Measurements from ENCODE around the gene SPECC1. TPM values are rescaled to one million over a fixed set of nuclear protein-coding genes. Genes with fewer than 3 reads are reported as not detected.

The SPECC1 gene
- polyA plus RNA-seq, 1 of the 3 experiments (the other 2 are of a cell fraction), result 11.2 TPM

DNA sequence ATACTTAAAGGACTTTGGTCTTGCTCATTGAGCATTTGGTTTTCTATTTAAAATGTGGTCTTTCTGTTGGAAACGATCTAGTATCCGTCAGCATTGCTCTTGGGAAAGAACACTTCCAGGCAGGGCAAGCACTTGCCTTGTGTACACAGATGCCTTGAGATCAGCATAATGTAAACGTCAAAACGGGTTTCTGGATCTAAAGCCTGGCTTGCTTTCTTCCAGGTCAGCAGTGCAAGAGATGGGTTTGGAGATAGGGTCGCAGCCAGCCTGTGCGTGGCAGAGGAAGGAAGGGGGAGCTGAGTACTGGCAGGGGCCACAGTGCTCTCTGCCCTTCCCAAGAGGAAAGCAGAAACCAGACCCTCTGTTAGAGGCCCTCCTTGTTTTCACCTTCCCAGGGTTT lies 282.7 kb downstream of the SPECC1 start:
- CTCF ChIA-PET, result interaction anchor here (1.2 to 2.3 kb wide), 2 partner anchors 65 to 170 kb away, joined by 5 to 6 read pairs; no protein-coding TSS in a partner anchor
- DNase-seq, result peak; percentile 44
- Histone ChIP-seq H2AFZ (ENCODE audit: low read depth) (no peak overlapping the region), H3K27ac (ENCODE audit: low read depth in 2 of 2, low read length in 1 of 2) (no peak overlapping the region; a peak in 1 of 4 replicates), H3K36me3 (replicated peaks in 1 of 2; ENCODE audit: control insufficient read depth in 1 of 2, insufficient read depth in 2 of 2, low read length in 1 of 2) (no peaks in the 10 kb centered on the region), H3K4me3 (ENCODE audit: low read depth in 2 of 2, low read length in 1 of 2) (no peak overlapping the region), H3F3A (replicated peaks; ENCODE audit: insufficient read depth) (no peaks in the 10 kb centered on the region), H3K9me2 (no peaks in the 10 kb centered on the region), H3K27me3 (ENCODE audit: insufficient read depth) (no peaks in the 10 kb centered on the region), H4K20me1 (ENCODE audit: insufficient read depth) (no peaks in the 10 kb centered on the region), H3K79me2 (ENCODE audit: insufficient read depth) (no peaks in the 10 kb centered on the region), H3K4me2 (no peak overlapping the region), H3K9ac (no peak overlapping the region), H3K4me1 (ENCODE audit: control insufficient read depth in 1 of 2, insufficient read depth in 2 of 2, low read depth in 1 of 2, low read length in 1 of 2) (peaks cover 0 to 3% of the 10 kb centered on the region in 2 experiments; a peak in 1 of 4 replicates), H3K9me3 (no peaks in the 10 kb centered on the region)
- TF ChIP-seq GABPA (IDR thresholded peaks at IDR 0.05; ENCODE audit: low read depth) (no peak), NFIC (IDR thresholded peaks at IDR 0.05; ENCODE audit: borderline replicate concordance) (no peak), YY1 (IDR thresholded peaks at IDR 0.05; ENCODE audit: low read depth) (no peak), PBX3 (IDR thresholded peaks at IDR 0.05) (no peak), RCOR1 (IDR thresholded peaks at IDR 0.05; ENCODE audit: low read length) (no peak), GATA2 (CRISPR knock-in tag; IDR thresholded peaks at IDR 0.05) (peak; percentile 58; the same call in 1 of the 2 replicates), USF2 (IDR thresholded peaks at IDR 0.05; ENCODE audit: borderline replicate concordance, low read depth, low read length) (no peak)
- POLR2A ChIA-PET, result no interaction called here
- 36% methylated on average over 6 of the region's 6 CpGs for WGBS (ENCODE audit: low lambda C conversion rate)

- POLR2A ChIA-PET, result no interaction called here
- Histone ChIP-seq H3K27me3 (ENCODE audit: insufficient read depth) (no peaks in the 10 kb centered on the region), H3K27ac (ENCODE audit: low read depth in 2 of 2, low read length in 1 of 2) (no peak overlapping the region), H3K36me3 (replicated peaks in 1 of 2; ENCODE audit: control insufficient read depth in 1 of 2, insufficient read depth in 2 of 2, low read length in 1 of 2) (no peaks in the 10 kb centered on the region), H3K79me2 (ENCODE audit: insufficient read depth) (no peaks in the 10 kb centered on the region), H3K4me3 (ENCODE audit: low read depth in 2 of 2, low read length in 1 of 2) (no peak overlapping the region), H3K4me1 (ENCODE audit: control insufficient read depth in 1 of 2, insufficient read depth in 2 of 2, low read depth in 1 of 2, low read length in 1 of 2) (peaks cover 0 to 3% of the 10 kb centered on the region in 2 experiments; a peak in 1 of 4 replicates), H3K4me2 (no peak overlapping the region), H3K9me3 (no peaks in the 10 kb centered on the region), H4K20me1 (ENCODE audit: insufficient read depth) (no peaks in the 10 kb centered on the region), H2AFZ (ENCODE audit: low read depth) (no peak overlapping the region), H3K9ac (no peak overlapping the region), H3F3A (replicated peaks; ENCODE audit: insufficient read depth) (no peaks in the 10 kb centered on the region), H3K9me2 (no peaks in the 10 kb centered on the region)
- TF ChIP-seq EP300 (IDR thresholded peaks at IDR 0.05; ENCODE audit: borderline replicate concordance in 1 of 2, low read depth in 1 of 2, low read length in 1 of 2), result no peak
- TF ChIP-seq RFX5 (IDR thresholded peaks at IDR 0.05; ENCODE audit: low read length), result no peak
- TF ChIP-seq, protein P1, sequence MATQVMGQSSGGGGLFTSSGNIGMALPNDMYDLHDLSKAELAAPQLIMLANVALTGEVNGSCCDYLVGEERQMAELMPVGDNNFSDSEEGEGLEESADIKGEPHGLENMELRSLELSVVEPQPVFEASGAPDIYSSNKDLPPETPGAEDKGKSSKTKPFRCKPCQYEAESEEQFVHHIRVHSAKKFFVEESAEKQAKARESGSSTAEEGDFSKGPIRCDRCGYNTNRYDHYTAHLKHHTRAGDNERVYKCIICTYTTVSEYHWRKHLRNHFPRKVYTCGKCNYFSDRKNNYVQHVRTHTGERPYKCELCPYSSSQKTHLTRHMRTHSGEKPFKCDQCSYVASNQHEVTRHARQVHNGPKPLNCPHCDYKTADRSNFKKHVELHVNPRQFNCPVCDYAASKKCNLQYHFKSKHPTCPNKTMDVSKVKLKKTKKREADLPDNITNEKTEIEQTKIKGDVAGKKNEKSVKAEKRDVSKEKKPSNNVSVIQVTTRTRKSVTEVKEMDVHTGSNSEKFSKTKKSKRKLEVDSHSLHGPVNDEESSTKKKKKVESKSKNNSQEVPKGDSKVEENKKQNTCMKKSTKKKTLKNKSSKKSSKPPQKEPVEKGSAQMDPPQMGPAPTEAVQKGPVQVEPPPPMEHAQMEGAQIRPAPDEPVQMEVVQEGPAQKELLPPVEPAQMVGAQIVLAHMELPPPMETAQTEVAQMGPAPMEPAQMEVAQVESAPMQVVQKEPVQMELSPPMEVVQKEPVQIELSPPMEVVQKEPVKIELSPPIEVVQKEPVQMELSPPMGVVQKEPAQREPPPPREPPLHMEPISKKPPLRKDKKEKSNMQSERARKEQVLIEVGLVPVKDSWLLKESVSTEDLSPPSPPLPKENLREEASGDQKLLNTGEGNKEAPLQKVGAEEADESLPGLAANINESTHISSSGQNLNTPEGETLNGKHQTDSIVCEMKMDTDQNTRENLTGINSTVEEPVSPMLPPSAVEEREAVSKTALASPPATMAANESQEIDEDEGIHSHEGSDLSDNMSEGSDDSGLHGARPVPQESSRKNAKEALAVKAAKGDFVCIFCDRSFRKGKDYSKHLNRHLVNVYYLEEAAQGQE (IDR thresholded peaks at IDR 0.05; ENCODE audit: low read depth, low read length), result no peak
- TF ChIP-seq GATA2 (CRISPR knock-in tag; IDR thresholded peaks at IDR 0.05), result no peak
- TF ChIP-seq RXRA (IDR thresholded peaks at IDR 0.05; ENCODE audit: borderline replicate concordance, low read depth), result no peak
- TF ChIP-seq FOXM1 (IDR thresholded peaks at IDR 0.05; ENCODE audit: low read depth), result no peak
- TF ChIP-seq CHD2 (IDR thresholded peaks at IDR 0.05; ENCODE audit: low read length, partially characterized antibody), result no peak
- TF ChIP-seq JUND (IDR thresholded peaks at IDR 0.05), result no peak
- WGBS (ENCODE audit: low lambda C conversion rate), result 92% methylated on average over 2 of the region's 2 CpGs
- CTCF ChIA-PET, result no interaction called here
- no peak for DNase-seq
Observed at GRCh38 chr17:20293501-20293900, 284.3 kb downstream of the SPECC1 start.
